T-helper 17 cell (primary cell): ENCODE data around the gene MAP7D1. TPM values are rescaled to one million over a fixed set of nuclear protein-coding genes. Genes with fewer than 3 reads are reported as not detected.
"Not testable (repeated sequence)": the region's sequence is repeated elsewhere in the genome, so short reads cannot be mapped to it uniquely, and the experiment has no call there.

Experiments
- ATAC-seq: fragments of 150-1000 bp; cut with Tn5 transposase; 2 replicates; pipeline ENCODE4 v1.10.0; 2021; ENCODE audit warnings: mild to moderate bottlenecking, moderate library complexity
- DNase-seq, 3 donors: peaks; one replicate each; pipeline versions ENCODE4 v3.0.0 to v3.0.0-alpha.2; 2020 to 2021
- H3K9me3 ChIP-seq: one replicate; pipeline ENCODE4 v1.7.0; 2013; ENCODE audit warnings: low read length, mild to moderate bottlenecking; ENCODE audit not compliant: control insufficient read depth, poor library complexity, severe bottlenecking
- H3K27ac Mint-ChIP-seq: one replicate; pipeline ENCODE4 v1.8.0; 2022; ENCODE audit warnings: mild to moderate bottlenecking, moderate library complexity, mixed read lengths
- H3K27me3 Mint-ChIP-seq: one replicate; pipeline ENCODE4 v1.8.0; 2022; ENCODE audit warnings: mixed read lengths
- H3K36me3 Mint-ChIP-seq: one replicate; pipeline ENCODE4 v1.8.0; 2022; ENCODE audit warnings: low read depth, mixed read lengths
- H3K4me1 Mint-ChIP-seq: one replicate; pipeline ENCODE4 v1.8.0; 2022; ENCODE audit warnings: mild to moderate bottlenecking, mixed read lengths
- H3K4me3 Mint-ChIP-seq: one replicate; pipeline ENCODE4 v1.8.0; 2022; ENCODE audit warnings: mild to moderate bottlenecking, moderate library complexity, mixed read lengths
- total RNA-seq, 4 donors: library from RNA in 2 of 4; stranded (reverse) in 2 of 4; gene quantifications; one replicate each; pipeline ENCODE4 v1.2.3 and lab custom pipeline; 2022 to 2026

Gene MAP7D1
- total RNA-seq, 2 donors from 2014 or later = 173 to 175 TPM

DNA sequence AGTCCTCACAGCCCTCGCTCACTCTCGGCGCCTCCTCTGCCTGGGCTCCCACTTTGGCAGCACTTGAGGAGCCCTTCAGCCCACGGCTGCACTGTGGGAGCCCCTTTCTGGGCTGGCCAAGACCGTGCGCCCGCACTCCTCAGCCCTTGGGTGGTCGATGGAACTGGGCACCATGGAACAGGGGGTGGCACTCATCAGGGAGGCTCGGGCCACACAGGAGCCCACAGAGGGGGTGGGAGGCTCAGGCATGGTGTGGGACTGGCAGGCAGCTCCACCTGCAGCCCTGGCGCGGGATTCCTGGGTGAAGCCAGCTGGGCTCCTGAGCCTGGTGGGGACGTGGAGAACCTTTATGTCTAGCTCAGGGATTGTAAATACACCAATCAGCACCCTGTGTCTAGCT is 40.8 kb downstream of the MAP7D1 start:
- H3K9me3 ChIP-seq, ATAC-seq, H3K27ac Mint-ChIP-seq, H3K4me1 Mint-ChIP-seq, H3K4me3 Mint-ChIP-seq, DNase-seq, H3K27me3 Mint-ChIP-seq, H3K36me3 Mint-ChIP-seq: not testable (repeated sequence)

DNA sequence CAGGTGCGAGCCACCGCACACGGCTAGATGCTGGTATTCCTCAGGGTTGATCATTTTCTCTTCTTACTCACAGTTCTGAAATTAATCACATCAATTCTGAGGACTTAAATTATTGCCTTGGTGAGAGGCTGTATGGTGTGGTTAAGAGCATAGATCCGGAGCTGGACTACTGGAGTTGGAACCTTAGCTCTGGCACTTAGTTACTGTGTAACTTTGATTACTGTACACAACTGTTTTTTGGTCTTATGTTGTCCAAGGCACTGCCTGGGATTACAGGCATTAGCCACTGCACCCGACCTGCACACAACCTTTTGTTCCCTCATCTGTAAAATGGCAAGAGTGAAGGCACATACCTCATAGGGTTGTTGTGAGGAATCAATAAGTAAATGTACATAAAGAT is 42.7 kb downstream of the MAP7D1 start:
- peaks cover 2% of the 10 kb centered on the region for H3K4me1 Mint-ChIP-seq
- ATAC-seq (no peak), DNase-seq (no peak)
- H3K9me3 ChIP-seq = no peaks in the 10 kb centered on the region
- no peak overlapping the region for H3K4me3 Mint-ChIP-seq
- no peak overlapping the region for H3K27ac Mint-ChIP-seq
- no peaks in the 10 kb centered on the region for H3K36me3 Mint-ChIP-seq
- H3K27me3 Mint-ChIP-seq = peaks cover 14% of the 10 kb centered on the region

DNA sequence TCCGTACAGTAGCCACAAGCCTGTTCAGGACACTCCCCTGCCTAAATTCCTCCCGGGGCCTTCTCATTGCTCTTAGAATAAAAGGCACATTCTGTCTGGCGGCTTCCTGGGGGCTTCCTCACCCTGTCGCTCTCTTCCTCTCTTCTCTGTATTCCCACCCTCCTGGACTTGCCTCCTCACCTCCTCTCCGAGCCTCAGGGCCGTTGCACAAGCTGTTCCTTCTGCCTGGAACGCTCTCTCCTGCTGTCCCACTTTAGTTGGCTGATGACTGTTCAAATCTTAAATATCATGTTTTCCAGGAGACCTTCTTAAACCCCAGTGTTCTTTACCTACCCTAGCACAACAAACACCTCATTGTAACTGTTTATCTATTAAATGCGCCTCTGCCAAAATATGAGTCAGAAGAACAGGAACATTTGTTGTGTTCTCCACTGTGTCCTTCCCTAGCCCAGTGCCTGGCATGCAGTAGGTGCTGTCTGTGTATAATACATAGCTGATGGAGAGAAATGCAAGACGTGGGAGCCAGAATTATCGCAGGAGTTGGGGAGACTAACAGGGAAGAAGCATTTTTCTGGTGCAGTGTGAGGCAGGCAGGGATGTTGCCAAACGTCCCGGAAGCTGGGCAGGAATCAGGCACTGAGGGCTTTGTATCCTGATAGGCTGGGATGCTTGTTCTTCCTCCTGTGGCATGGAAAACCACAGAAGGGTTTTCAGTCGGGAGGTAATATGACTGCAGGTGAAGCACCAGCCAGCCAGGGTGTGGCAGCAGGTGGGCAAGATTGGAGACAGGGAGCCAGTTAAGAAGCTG is 44.2 kb downstream of the MAP7D1 start:
- H3K27ac Mint-ChIP-seq = no peak overlapping the region
- peaks cover 14% of the 10 kb centered on the region for H3K27me3 Mint-ChIP-seq
- ATAC-seq (no peak), DNase-seq (no peak)
- no peaks in the 10 kb centered on the region for H3K9me3 ChIP-seq
- H3K4me1 Mint-ChIP-seq = peaks cover 3% of the 10 kb centered on the region
- no peaks in the 10 kb centered on the region for H3K36me3 Mint-ChIP-seq
- H3K4me3 Mint-ChIP-seq = no peak overlapping the region

DNA sequence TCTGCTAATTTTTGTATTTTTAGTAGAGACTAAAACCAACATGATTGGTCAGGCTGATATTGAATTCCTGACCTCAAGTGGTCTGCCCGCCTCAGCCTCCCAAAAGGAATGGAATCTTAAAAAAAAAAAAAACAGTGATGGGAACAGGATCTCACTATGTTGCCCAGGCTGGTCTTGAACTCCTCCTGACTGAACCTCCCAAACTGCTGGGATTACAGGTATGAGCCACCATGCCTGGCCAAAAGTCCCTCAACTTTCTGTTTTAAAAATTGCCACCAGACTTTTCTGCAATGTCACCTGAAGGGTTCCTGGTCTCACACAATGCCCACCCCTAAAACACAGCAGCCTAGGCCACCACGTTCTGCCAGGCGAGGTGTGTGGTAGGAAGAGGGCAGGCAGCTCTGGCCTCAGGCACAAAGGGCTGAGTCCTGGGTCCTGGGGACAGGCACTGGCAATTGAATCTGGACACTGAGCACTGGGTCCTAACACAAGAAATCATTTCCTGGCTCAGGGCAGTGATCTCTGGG is 47.1 kb downstream of the MAP7D1 start:
- Mint-ChIP-seq H3K27me3 (peaks cover 14% of the 10 kb centered on the region), H3K4me1 (peaks cover 3% of the 10 kb centered on the region), H3K27ac (no peak overlapping the region), H3K4me3 (peak overlapping the region; percentile 67), H3K36me3 (no peaks in the 10 kb centered on the region)
- no peak for DNase-seq
- H3K9me3 ChIP-seq = no peaks in the 10 kb centered on the region
- no peak for ATAC-seq

DNA sequence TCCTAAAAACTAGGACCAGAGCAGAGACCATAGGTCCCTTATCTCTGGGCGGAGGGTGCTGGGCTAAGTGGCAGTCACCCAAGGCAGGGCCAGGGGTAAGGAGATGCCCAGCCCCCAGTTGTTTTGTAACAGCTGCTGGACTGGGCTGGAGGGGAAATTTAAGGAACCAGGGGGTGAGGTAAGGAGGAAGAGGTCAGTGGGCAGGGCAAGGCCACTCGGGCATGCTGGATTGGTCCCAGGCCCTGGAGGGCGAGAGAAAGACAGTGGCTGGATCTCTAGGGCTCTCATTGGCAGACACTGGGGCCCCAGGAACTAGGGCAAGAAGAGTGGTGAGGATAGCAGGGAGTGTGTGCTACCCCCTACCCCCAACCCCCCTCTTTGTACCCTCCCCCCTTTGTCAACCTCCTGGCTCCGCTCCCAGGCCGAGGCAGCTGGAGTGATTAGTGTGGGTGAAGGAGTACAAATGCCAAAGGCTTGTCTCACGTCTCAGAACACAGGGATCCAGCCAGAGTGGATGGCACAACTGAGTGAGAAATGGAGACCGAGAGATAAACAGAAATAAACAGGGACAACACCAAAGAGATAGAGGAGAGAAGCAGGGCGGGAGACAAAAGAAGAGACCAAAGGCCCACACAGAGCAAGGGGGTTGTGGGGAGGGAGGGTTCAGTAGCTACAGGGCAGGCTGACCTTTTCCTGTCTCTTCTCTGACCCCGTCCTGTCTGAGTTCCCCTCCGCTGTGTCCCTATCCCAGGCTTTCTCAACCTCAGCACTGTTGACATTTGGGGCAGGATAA is 47.8 kb downstream of the MAP7D1 start:
- no peak overlapping the region for H3K27ac Mint-ChIP-seq
- DNase-seq = no peak
- no peaks in the 10 kb centered on the region for H3K36me3 Mint-ChIP-seq
- H3K4me1 Mint-ChIP-seq = peaks cover 3% of the 10 kb centered on the region
- peak overlapping the region; percentile 67 for H3K4me3 Mint-ChIP-seq
- no peaks in the 10 kb centered on the region for H3K9me3 ChIP-seq
- ATAC-seq = peak; percentile 20
- H3K27me3 Mint-ChIP-seq = peaks cover 14% of the 10 kb centered on the region

DNA sequence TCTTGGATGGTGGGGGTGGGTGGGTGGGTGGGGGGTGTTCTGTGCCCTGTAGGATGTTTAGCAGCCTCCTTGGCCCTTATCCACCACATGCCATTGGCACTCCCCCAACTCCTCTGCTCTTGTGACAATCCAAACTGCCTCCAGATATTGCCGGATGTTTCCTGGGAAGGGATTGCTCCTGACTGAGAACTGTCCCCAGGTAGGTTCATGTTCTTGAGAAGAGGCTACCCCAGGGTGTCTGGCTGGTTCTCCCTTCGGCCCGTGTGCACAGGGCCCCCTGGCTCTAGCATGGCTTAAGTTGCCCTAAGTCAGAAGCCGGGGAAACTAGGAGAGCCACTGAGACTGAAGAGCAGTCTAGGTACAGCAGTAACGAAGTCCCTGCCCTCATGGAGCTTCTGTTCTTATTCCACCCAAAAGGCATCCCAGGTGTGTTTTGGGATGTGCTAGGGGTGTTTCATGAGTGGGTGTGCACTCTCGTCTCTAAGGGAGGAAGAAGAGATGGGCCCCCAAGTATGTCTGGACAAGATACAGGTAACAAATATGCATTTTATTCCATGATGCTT is 48.5 kb downstream of the MAP7D1 start:
- Mint-ChIP-seq H3K4me1 (peaks cover 3% of the 10 kb centered on the region), H3K27me3 (peaks cover 18% of the 10 kb centered on the region), H3K27ac (peak overlapping the region; percentile 16), H3K36me3 (no peaks in the 10 kb centered on the region), H3K4me3 (no peak overlapping the region)
- H3K9me3 ChIP-seq = no peaks in the 10 kb centered on the region
- DNase-seq = no peak
- no peak for ATAC-seq

DNA sequence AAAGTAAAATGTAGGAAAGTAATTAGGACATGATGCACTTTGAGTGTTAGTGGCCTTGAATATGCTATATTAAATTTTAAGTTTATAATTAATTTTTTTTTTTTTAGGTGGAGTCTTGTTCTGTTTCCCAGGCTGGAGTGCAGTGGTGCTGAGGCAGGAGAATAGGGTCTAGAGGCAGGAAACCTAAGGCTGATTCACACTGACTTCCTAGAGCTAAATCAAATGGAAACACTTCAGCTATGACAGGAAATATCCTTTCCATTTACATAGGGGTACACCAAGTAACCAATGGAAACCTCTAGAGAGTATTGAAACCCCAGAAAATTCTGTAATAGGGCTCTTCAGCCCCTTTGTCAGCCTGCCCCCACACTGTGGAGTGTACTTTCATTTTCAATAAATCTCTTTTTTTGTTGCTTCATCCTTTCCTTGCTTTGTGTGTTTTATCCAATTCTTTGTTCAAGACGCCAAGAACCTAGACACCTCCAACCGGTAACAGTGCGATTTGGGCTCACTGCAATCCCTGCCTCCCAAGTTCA is 50.4 kb downstream of the MAP7D1 start:
- Mint-ChIP-seq H3K4me1 (peaks cover 2% of the 10 kb centered on the region), H3K36me3 (no peaks in the 10 kb centered on the region), H3K4me3 (no peak overlapping the region), H3K27me3 (peaks cover 12% of the 10 kb centered on the region), H3K27ac (no peak overlapping the region)
- no peaks in the 10 kb centered on the region for H3K9me3 ChIP-seq
- no peak for DNase-seq
- ATAC-seq = no peak

DNA sequence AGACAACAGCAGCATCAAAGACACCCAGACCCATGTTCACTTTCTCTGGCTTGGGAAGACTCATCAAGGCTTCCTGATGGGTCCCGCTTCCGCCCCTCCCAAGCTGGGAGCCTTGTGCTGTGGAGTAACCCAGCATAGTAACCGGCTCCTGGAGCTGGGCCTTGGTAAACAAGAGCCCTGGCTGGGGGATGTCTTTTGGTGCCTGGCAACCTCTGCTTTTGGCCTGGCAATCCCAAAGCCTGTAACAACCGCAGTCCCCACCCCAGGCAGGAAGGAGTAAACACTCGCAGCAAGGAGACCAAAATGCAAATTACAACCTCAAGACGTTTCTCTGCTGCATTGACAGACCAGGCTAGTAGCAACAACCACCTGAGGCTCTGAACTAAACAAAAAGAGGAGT is 51.4 kb downstream of the MAP7D1 start:
- H3K4me3 Mint-ChIP-seq = no peak overlapping the region
- H3K9me3 ChIP-seq = no peaks in the 10 kb centered on the region
- peaks cover 2% of the 10 kb centered on the region for H3K4me1 Mint-ChIP-seq
- DNase-seq (no peak), ATAC-seq (no peak)
- H3K36me3 Mint-ChIP-seq = no peaks in the 10 kb centered on the region
- H3K27ac Mint-ChIP-seq = no peak overlapping the region
- peaks cover 12% of the 10 kb centered on the region for H3K27me3 Mint-ChIP-seq

DNA sequence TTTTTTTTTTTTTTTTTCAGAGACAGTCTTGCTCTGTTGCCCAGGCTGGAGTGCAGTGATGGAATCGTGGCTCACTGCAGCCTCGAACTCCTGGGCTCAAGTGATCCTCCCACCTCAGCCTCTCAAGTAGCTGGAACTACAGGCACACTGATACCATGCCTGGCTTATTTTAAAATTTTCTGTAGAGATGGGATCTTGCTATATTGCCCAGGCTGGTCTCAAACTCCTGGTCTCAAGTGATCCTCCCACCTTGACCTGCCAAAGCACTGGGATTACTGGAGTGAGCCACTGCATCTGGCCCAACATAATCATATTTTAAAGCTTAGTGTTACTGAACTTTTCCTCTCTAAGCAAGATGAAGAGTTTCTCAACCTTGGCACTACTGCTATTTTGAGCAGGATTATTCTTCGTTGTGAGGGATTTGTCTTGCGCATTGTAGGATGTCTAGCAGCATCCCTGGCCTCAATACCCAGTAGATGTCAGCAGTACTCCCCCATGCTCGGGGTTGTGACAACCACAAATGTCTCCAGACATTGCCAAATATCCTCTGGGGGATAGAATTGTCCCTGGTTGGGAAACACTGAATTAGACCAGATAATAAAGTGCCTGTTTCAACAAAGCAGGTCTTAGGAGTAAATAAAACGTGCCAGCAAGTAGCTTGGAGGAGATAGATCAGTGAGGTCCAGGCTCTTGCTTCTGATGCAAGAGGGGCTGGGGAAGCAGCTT is 53.2 kb downstream of the MAP7D1 start:
- ATAC-seq (no peak), DNase-seq (no peak)
- Mint-ChIP-seq H3K27me3 (peaks cover 7% of the 10 kb centered on the region), H3K36me3 (no peaks in the 10 kb centered on the region), H3K4me1 (peaks cover 4% of the 10 kb centered on the region), H3K4me3 (no peak overlapping the region), H3K27ac (no peak overlapping the region)
- no peaks in the 10 kb centered on the region for H3K9me3 ChIP-seq

DNA sequence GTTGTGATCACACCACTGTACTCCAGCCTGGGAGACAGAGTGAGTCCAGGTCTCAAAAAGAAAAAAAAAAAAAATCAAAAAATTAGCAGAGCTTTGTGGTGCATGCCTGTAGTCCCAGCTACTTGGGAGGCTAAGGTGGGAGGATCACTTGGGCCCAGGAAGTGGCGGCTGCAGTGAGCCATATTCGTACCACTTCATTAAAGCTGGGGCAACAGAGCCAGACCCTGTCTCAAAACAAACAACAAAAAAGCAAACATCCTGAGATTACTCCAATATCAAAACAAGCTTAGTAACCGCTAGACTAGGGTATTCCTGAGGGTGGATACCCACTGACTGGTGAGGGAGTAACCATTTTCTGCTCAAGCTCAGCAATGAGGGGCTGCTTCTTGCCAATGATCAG is 55.3 kb downstream of the MAP7D1 start:
- no peak overlapping the region for H3K27ac Mint-ChIP-seq
- H3K4me1 Mint-ChIP-seq = peaks cover 6% of the 10 kb centered on the region
- DNase-seq (no peak), ATAC-seq (no peak)
- H3K27me3 Mint-ChIP-seq = peaks cover 7% of the 10 kb centered on the region
- no peak overlapping the region for H3K4me3 Mint-ChIP-seq
- H3K36me3 Mint-ChIP-seq = no peaks in the 10 kb centered on the region
- H3K9me3 ChIP-seq = no peaks in the 10 kb centered on the region

DNA sequence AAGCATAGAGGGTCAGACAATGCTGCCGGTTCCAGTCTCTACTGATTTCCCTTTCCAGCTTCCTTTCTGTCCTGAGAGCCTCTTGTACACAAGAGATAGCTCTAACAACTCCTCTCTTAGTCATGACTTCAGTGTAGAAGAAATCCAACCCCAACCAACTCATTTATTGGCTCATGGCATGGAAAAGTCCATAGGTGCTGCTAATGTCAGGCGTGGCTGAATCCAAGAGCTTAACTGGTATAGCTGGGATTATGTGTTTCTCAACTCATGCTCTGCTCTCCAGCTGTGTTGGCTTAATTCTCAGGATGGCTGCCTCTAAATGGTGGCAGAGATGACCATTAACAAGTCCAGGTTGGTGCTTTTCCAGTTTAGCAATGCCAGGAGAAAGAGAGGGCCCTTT is 55.9 kb downstream of the MAP7D1 start:
- H3K36me3 Mint-ChIP-seq = no peaks in the 10 kb centered on the region
- no peak overlapping the region for H3K27ac Mint-ChIP-seq
- H3K9me3 ChIP-seq = no peaks in the 10 kb centered on the region
- peaks cover 7% of the 10 kb centered on the region for H3K4me1 Mint-ChIP-seq
- no peak overlapping the region for H3K4me3 Mint-ChIP-seq
- H3K27me3 Mint-ChIP-seq = peaks cover 7% of the 10 kb centered on the region
- no peak for ATAC-seq
- no peak for DNase-seq

DNA sequence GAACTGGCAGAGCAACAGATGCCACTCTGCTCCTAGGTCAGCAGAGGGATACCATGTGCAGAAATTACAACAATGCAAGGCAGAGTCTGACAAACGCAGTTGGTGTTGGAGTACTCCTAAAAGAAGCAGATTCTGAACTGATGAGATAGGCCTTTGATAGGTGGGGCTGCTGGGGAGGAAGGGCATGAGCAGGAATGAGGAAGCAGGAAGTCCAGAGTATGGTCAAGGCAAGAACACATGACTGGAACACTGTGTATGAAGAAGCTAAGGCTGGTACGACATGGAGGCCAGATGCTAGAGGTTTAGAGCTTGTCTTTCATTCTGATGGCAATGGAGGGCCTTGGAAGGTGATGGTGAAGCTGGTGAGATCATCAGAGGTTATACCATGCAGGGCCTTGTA is 56.8 kb downstream of the MAP7D1 start:
- H3K27me3 Mint-ChIP-seq = peaks cover 7% of the 10 kb centered on the region
- H3K36me3 Mint-ChIP-seq = no peaks in the 10 kb centered on the region
- no peak overlapping the region for H3K4me3 Mint-ChIP-seq
- peaks cover 10% of the 10 kb centered on the region for H3K4me1 Mint-ChIP-seq
- DNase-seq (no peak), ATAC-seq (no peak)
- no peak overlapping the region for H3K27ac Mint-ChIP-seq
- no peaks in the 10 kb centered on the region for H3K9me3 ChIP-seq

DNA sequence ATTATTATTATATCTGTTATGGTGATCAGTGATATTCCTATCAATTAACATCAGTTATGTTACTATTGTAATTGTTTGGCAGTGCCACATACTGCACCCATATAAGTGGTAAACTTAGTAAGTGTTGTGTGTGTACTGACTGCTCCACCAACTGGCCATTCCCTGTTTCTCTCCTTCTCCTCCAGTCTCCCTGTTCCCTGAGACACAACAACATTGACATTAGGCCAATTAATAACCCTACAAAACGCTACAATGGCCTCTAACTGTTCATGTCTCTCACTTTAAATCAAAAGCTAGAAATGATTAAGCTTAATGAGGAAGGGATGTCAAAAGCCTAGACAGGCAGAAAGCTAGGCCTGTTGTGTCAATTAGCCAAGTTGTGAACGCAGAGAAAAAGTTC is 61.7 kb downstream of the MAP7D1 start:
- H3K9me3 ChIP-seq = no peaks in the 10 kb centered on the region
- Mint-ChIP-seq H3K36me3 (no peaks in the 10 kb centered on the region), H3K27me3 (no peaks in the 10 kb centered on the region), H3K4me3 (no peak overlapping the region), H3K4me1 (peaks cover 10% of the 10 kb centered on the region), H3K27ac (no peak overlapping the region)
- ATAC-seq (no peak), DNase-seq (no peak)
